ENCODE results near the gene ROBO1. TPM values are rescaled to one million over a fixed set of nuclear protein-coding genes. Genes with fewer than 3 reads are reported as not detected.

ROBO1 gene
- total and polyA plus RNA-seq, 2 of the 13 experiments (the other 11 are each of a cell fraction or from before 2014, with no cell fraction given) = 52.2 to 71.0 TPM

DNA sequence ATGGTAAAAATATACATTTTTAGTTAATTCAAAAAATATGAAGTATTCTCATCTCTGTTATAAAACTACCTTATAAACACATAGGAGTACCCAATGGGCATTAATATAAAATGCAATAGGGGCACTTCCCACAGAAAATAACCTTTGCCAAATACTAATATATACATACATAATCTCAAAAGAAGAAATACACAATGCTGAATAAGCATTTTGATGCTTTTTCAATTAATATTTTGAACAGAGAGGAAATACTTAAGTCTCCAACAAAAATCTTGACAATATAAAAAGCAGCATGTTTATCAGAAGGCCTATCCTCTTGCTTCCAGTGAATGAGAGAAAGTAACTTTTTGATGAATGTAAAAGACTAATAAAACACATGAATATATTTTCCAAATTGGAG lies 110.7 kb downstream of the ROBO1 start:
- ATAC-seq = no peak
- DNase-seq (ENCODE audit: low spot score) = no peak
- Histone ChIP-seq H3K4me3 (replicated peaks in 1 of 3; ENCODE audit: insufficient read depth in 1 of 3, low read depth in 2 of 3, low read length in 3 of 3) (no peak overlapping the region), H3K36me3 (replicated peaks in 1 of 2; ENCODE audit: control insufficient read depth in 1 of 2, insufficient read depth in 2 of 2, low read length in 2 of 2) (no peaks in the 10 kb centered on the region), H3K4me1 (ENCODE audit: insufficient read depth, low read length) (no peaks in the 10 kb centered on the region), H3K79me2 (ENCODE audit: insufficient read depth, low read length) (no peaks in the 10 kb centered on the region), H3K9me3 (ENCODE audit: low read length) (no peaks in the 10 kb centered on the region), H4K20me1 (ENCODE audit: insufficient read depth, low read length) (no peaks in the 10 kb centered on the region), H3K9ac (ENCODE audit: insufficient read depth, low read depth, low read length) (no peak overlapping the region), H2AFZ (ENCODE audit: low read length) (no peak overlapping the region), H3K4me2 (ENCODE audit: low read depth, low read length) (no peak overlapping the region), H3K27me3 (ENCODE audit: control insufficient read depth in 1 of 2, insufficient read depth in 2 of 2, low read length in 2 of 2) (no peaks in the 10 kb centered on the region), H3K27ac (ENCODE audit: extremely low read length, insufficient read depth, low read length) (no peak overlapping the region)
- no TSS peak for BruUV-seq (replicated peaks)
- POLR2A ChIA-PET = no interaction called here
- TF ChIP-seq MAFK (conservative IDR thresholded peaks at IDR 0.05 in 1 of 2, IDR thresholded peaks at IDR 0.05 in 1 of 2; ENCODE audit: low read length in 2 of 2) (peak in 1 of 2 experiments; percentile 83; a peak in 3 of 4 replicates), ZNF24 (IDR thresholded peaks at IDR 0.05) (no peak), ZMYM3 (CRISPR knock-in tag; IDR thresholded peaks at IDR 0.05) (no peak), ZNF446 (CRISPR knock-in tag; IDR thresholded peaks at IDR 0.05) (no peak), MAFF (IDR thresholded peaks at IDR 0.05; ENCODE audit: low read depth, low read length) (peak; percentile 68), ZNF761 (CRISPR knock-in tag; conservative IDR thresholded peaks at IDR 0.05) (no peak)
- FAIRE-seq = no peak
- in situ Hi-C loops (cut with HindIII; ENCODE audit: extremely low pct_ligation_motif_present, low pct_unique_long_range_greater_than_20kb) = no loop called here
- intact Hi-C loops (cut with micrococcal nuclease; ENCODE audit: unreplicated experiment) = no loop called here
- CTCF ChIA-PET (ENCODE audit: low intra/inter-chr PET ratio, low total read pairs) = no interaction called here

DNA sequence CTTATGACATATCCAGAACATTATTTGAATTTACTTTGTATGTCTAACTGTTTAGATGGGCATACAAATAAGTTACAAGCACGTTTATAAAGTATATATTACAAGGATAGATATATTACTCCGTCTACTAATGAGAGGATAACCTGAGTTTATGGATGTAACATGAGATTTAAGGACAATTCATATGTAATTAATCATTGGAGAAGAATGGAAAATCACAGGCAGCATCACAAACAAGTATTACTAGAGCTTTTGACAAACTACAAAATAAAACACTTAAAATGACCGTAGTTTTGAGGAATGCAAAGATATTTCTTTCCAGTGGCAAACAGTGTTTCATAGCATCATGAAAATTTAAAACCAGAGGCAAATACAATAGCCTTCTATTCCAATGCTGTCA lies 113.8 kb downstream of the ROBO1 start:
- Histone ChIP-seq H3K36me3 (replicated peaks in 1 of 2; ENCODE audit: control insufficient read depth in 1 of 2, insufficient read depth in 2 of 2, low read length in 2 of 2) (no peaks in the 10 kb centered on the region), H3K4me1 (ENCODE audit: insufficient read depth, low read length) (no peaks in the 10 kb centered on the region), H3K4me2 (ENCODE audit: low read depth, low read length) (no peak overlapping the region), H3K4me3 (replicated peaks in 1 of 3; ENCODE audit: insufficient read depth in 1 of 3, low read depth in 2 of 3, low read length in 3 of 3) (no peak overlapping the region), H3K27ac (ENCODE audit: extremely low read length, insufficient read depth, low read length) (no peak overlapping the region), H2AFZ (ENCODE audit: low read length) (no peak overlapping the region), H3K79me2 (ENCODE audit: insufficient read depth, low read length) (no peaks in the 10 kb centered on the region), H3K27me3 (ENCODE audit: control insufficient read depth in 1 of 2, insufficient read depth in 2 of 2, low read length in 2 of 2) (no peaks in the 10 kb centered on the region), H4K20me1 (ENCODE audit: insufficient read depth, low read length) (no peaks in the 10 kb centered on the region), H3K9ac (ENCODE audit: insufficient read depth, low read depth, low read length) (no peak overlapping the region), H3K9me3 (ENCODE audit: low read length) (no peaks in the 10 kb centered on the region)
- in situ Hi-C loops (cut with HindIII; ENCODE audit: extremely low pct_ligation_motif_present, low pct_unique_long_range_greater_than_20kb) (no loop called here), intact Hi-C loops (cut with micrococcal nuclease; ENCODE audit: unreplicated experiment) (no loop called here)
- no TSS peak for BruUV-seq (replicated peaks)
- 2% methylated on average over 3 of the region's 3 CpGs for WGBS (ENCODE audit: low lambda C conversion rate)
- ChIA-PET POLR2A (no interaction called here), CTCF (ENCODE audit: low intra/inter-chr PET ratio, low total read pairs) (no interaction called here)
- ATAC-seq = no peak
- no peak for DNase-seq (ENCODE audit: low spot score)
- no peak for FAIRE-seq
- no peak for TF ChIP-seq ZNF253 (CRISPR knock-in tag; IDR thresholded peaks at IDR 0.05; ENCODE audit: borderline replicate concordance)
- TF ChIP-seq, protein P1, sequence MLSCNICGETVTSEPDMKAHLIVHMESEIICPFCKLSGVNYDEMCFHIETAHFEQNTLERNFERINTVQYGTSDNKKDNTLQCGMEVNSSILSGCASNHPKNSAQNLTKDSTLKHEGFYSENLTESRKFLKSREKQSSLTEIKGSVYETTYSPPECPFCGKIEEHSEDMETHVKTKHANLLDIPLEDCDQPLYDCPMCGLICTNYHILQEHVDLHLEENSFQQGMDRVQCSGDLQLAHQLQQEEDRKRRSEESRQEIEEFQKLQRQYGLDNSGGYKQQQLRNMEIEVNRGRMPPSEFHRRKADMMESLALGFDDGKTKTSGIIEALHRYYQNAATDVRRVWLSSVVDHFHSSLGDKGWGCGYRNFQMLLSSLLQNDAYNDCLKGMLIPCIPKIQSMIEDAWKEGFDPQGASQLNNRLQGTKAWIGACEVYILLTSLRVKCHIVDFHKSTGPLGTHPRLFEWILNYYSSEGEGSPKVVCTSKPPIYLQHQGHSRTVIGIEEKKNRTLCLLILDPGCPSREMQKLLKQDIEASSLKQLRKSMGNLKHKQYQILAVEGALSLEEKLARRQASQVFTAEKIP (CRISPR knock-in tag; IDR thresholded peaks at IDR 0.05; ENCODE audit: borderline replicate concordance) = no peak
